ENCODE data around the gene NUDT6.

GRCh38 chr4:122857160-122857559 is 65.2 kb downstream of the NUDT6 start:
- no peak for TF ChIP-seq CTCF (IDR thresholded peaks at IDR 0.05; ENCODE audit: low read length)
- TF ChIP-seq EZH2 (IDR thresholded peaks at IDR 0.05; ENCODE audit: borderline replicate concordance, low read length) = no peak
